NCI-H1436 treated with DMSO at 0.1 percent for 48 hours (cell line): ENCODE measurements around the gene TAOK3.
"Not testable (repeated sequence)": the region's sequence is repeated elsewhere in the genome, so short reads cannot be mapped to it uniquely, and the experiment has no call there.

ENCODE experiments used
- DNase-seq: peaks from one replicate; lab custom pipeline; 2025; lab: John Stamatoyannopoulos, UW

TAOK3 gene

GRCh38 chr12:118373616-118374015 is 909 bp upstream of the TAOK3 start:
- no peak for DNase-seq

GRCh38 chr12:118371321-118372282 is 1.1 kb downstream of the TAOK3 start:
- no peak for DNase-seq

GRCh38 chr12:118370601-118371000 is 2.1 kb downstream of the TAOK3 start:
- DNase-seq, result no peak

- no peak for DNase-seq
These were observed 3.9 kb downstream of the TAOK3 start for GRCh38 chr12:118368821-118369220.

GRCh38 chr12:118361889-118362288 is 10.8 kb downstream of the TAOK3 start:
- no peak for DNase-seq

GRCh38 chr12:118361092-118361404 is 11.7 kb downstream of the TAOK3 start:
- DNase-seq, result no peak

GRCh38 chr12:118359541-118359915 is 13.2 kb downstream of the TAOK3 start:
- no peak for DNase-seq

DNA sequence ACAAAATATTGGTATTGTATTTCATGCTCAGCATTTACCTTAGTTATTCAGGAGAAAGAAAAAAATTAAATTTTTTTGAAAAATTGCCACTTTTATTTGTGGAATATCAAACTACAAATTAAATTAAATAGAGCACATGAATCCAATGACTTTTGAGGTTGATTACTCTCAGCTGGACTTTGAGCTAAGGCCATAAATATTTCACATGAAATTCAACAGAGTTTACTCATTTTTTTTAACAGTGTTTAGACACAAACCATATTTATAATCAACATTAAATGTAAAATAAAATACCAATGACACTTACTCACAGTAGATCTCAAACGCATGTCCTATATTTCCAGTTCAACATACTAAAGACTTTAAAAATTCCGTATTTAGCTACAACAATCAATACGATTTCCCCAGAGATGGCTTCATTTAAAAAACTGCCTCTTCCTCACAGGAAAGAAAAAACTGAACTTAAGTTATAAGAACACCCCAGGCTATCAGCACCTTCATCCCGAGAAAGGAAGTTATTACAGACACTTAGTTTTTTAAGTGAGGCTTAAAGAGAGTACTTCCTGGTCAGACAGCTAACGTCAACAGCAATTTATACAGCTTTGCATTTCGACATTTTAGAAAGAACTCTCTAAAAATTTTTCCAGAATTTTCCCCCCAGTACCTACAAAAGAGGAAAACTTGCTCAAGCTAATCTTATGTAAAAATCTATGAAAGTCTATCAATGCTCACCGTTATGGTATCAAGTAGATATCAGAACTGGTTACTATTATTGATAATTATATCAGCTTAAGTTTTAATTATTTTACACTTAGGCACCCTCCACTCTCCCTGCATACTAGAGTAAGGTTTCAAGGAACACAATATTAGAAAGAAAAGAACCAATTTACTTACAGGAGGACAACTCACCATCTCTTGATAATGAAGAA is 13.8 kb downstream of the TAOK3 start:
- DNase-seq, result no peak

DNA sequence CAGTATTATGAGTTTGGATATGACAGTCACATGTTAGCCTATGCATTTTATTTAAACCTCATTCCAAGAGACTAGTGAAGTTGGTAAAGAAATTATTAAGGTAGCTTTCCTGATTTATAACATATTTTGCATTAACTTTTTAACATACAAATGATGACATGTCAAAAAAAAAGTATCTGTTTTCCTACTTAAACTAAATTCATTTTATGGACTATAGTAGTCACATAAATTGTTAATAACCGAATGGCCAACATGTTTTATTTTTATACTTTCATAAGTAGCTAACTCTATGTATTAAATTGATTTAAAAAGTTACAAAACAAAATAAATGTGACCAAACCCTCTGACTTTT is 14.7 kb downstream of the TAOK3 start:
- DNase-seq, result no peak

- DNase-seq, result no peak
These were observed 15.3 kb downstream of the TAOK3 start for GRCh38 chr12:118357257-118358007.

GRCh38 chr12:118356809-118357256 is 15.9 kb downstream of the TAOK3 start:
- no peak for DNase-seq

DNA sequence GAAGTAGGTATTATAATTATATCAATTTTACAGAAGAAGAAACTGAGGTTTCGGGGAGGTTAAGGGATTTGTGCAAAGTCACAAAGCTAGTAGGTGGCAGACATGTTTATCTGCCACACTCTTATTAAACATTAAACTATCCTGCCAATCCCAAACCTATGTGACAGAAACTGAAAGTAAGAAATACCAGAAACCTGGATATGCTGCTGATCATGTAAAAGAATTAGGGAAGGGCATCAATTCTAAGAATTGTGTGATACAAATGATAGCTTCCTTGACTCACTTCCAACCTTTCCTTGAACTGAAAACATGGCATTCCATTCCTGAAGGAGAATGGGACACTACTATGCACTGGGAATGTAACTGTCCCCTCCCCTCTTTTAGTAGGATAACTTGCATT is 16.9 kb downstream of the TAOK3 start:
- DNase-seq, result no peak

GRCh38 chr12:118354903-118355302 is 17.8 kb downstream of the TAOK3 start:
- DNase-seq, result no peak

DNA sequence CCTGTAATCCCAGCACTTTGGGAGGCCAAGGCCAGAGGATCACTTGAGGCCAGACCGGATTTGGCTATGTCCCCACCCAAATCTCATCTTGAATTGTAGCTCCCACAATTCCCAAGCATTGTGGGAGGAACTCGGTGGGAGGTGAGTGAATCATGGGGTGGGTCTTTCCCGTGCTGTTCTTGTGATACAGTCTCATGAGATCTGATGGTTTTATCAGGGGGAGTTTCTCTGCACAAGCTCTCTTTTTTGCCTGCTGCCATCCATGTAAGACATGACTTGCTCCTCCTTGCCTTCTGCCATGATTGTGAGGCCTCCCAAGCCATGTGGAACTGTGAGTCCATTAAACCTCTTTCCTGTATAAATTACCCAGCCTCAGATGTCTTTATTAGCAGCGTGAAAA is 18.2 kb downstream of the TAOK3 start:
- not testable (repeated sequence) for DNase-seq

GRCh38 chr12:118353721-118354120 is 19.0 kb downstream of the TAOK3 start:
- DNase-seq, result no peak

DNA sequence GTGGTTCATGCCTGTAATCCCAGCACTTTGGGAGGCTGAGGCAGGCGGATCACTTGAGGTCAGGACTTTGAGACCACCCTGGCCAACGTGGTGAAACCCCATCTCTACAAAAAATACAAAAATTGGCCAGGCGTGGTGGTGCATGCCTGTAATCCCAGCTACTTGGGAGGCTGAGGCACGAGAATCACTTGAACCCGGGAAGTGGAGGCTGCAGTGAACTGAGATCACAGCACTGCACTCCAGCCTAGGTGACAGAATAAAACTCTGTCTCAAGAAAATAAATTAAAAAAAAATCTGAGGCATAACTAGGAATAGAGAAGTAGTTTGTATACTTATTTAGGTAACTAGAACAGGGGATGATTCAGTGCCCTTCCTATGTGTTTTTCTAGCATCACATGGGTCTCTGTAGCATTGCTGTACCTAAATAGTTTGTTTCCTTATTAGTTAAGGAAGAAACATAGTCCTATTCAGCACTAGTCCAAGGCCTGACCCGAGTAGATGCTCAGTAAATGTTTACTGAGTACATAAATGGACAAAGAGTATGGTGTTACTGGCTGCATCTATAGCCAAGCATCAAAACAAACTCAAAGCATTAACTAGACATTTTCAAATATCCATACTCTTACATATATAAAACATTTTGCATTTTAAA is 21.7 kb downstream of the TAOK3 start:
- DNase-seq, result no peak

DNA sequence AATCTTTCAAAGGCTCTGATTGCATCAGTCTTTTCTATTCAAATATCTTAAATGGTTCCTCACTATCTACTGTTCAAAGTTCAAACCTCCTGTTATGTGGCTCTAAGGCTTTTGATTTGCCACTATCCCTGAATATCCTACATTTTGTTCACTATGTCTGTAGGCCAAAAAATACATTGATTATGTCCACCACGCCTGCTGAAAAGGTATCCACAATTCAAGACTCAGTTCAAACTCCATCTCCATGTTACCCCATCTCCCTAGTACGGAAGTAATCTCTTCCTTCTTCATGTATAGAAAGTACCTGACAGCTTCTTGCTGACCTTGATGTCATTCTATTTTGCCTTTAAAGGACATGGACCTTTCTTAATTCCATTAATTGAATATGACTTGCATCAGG is 24.8 kb downstream of the TAOK3 start:
- no peak for DNase-seq

- no peak for DNase-seq
These were observed 25.8 kb downstream of the TAOK3 start for GRCh38 chr12:118346895-118347294.

GRCh38 chr12:118345355-118345754 is 27.4 kb downstream of the TAOK3 start:
- DNase-seq, result no peak

GRCh38 chr12:118344829-118345228 is 27.9 kb downstream of the TAOK3 start:
- DNase-seq, result no peak

GRCh38 chr12:118342090-118342489 is 30.6 kb downstream of the TAOK3 start:
- no peak for DNase-seq
